ENCODE results near the gene RBM27.

RBM27 gene

GRCh38 chr5:146221234-146221633 is 17.8 kb downstream of the RBM27 start:
- no peak overlapping the region for H3K27ac ChIP-seq (ENCODE audit: low read depth in 2 of 2, low read length in 2 of 2)
- H3K27me3 ChIP-seq (ENCODE audit: control insufficient read depth in 2 of 2, insufficient read depth in 2 of 2, low read length in 2 of 2), result no peaks in the 10 kb centered on the region
- no peaks in the 10 kb centered on the region for H3K9me3 ChIP-seq (ENCODE audit: control insufficient read depth in 2 of 2, low read length in 2 of 2)
- no peak overlapping the region for H3K4me3 ChIP-seq (ENCODE audit: low read length in 2 of 2)
- no peaks in the 10 kb centered on the region for H3K4me1 ChIP-seq (ENCODE audit: control insufficient read depth in 2 of 2, insufficient read depth in 2 of 2, low read length in 2 of 2)
- H3K36me3 ChIP-seq (ENCODE audit: control insufficient read depth in 2 of 2, insufficient read depth in 2 of 2, low read length in 2 of 2), result peaks cover 12 to 24% of the 10 kb centered on the region in 2 donors
- no peak overlapping the region for H3K9ac ChIP-seq (ENCODE audit: low read depth in 1 of 2, low read length in 2 of 2)

GRCh38 chr5:146222005-146222404 is 18.6 kb downstream of the RBM27 start:
- Histone ChIP-seq H3K4me1 (ENCODE audit: control insufficient read depth in 2 of 2, insufficient read depth in 2 of 2, low read length in 2 of 2) (no peaks in the 10 kb centered on the region), H3K9ac (ENCODE audit: low read depth in 1 of 2, low read length in 2 of 2) (no peak overlapping the region), H3K36me3 (ENCODE audit: control insufficient read depth in 2 of 2, insufficient read depth in 2 of 2, low read length in 2 of 2) (peaks cover 13 to 30% of the 10 kb centered on the region in 2 donors), H3K27me3 (ENCODE audit: control insufficient read depth in 2 of 2, insufficient read depth in 2 of 2, low read length in 2 of 2) (no peaks in the 10 kb centered on the region), H3K9me3 (ENCODE audit: control insufficient read depth in 2 of 2, low read length in 2 of 2) (no peaks in the 10 kb centered on the region), H3K4me3 (ENCODE audit: low read length in 2 of 2) (no peak overlapping the region), H3K27ac (ENCODE audit: low read depth in 2 of 2, low read length in 2 of 2) (no peak overlapping the region)

- no peak overlapping the region for H3K27ac ChIP-seq (ENCODE audit: low read depth in 2 of 2, low read length in 2 of 2)
- H3K4me3 ChIP-seq (ENCODE audit: low read length in 2 of 2), result no peak overlapping the region
- H3K9me3 ChIP-seq (ENCODE audit: control insufficient read depth in 2 of 2, low read length in 2 of 2), result no peaks in the 10 kb centered on the region
- H3K9ac ChIP-seq (ENCODE audit: low read depth in 1 of 2, low read length in 2 of 2), result no peak overlapping the region
- no peaks in the 10 kb centered on the region for H3K27me3 ChIP-seq (ENCODE audit: control insufficient read depth in 2 of 2, insufficient read depth in 2 of 2, low read length in 2 of 2)
- H3K36me3 ChIP-seq (ENCODE audit: control insufficient read depth in 2 of 2, insufficient read depth in 2 of 2, low read length in 2 of 2), result peaks cover 16 to 33% of the 10 kb centered on the region in 2 donors
- H3K4me1 ChIP-seq (ENCODE audit: control insufficient read depth in 2 of 2, insufficient read depth in 2 of 2, low read length in 2 of 2), result no peaks in the 10 kb centered on the region
Measured at GRCh38 chr5:146223179-146223578, 19.8 kb downstream of the RBM27 start.

GRCh38 chr5:146229222-146229621 is 25.8 kb downstream of the RBM27 start:
- H3K4me1 ChIP-seq (ENCODE audit: control insufficient read depth in 2 of 2, insufficient read depth in 2 of 2, low read length in 2 of 2), result no peaks in the 10 kb centered on the region
- H3K36me3 ChIP-seq (ENCODE audit: control insufficient read depth in 2 of 2, insufficient read depth in 2 of 2, low read length in 2 of 2), result peaks cover 23 to 50% of the 10 kb centered on the region in 2 donors
- H3K27me3 ChIP-seq (ENCODE audit: control insufficient read depth in 2 of 2, insufficient read depth in 2 of 2, low read length in 2 of 2), result no peaks in the 10 kb centered on the region
- no peaks in the 10 kb centered on the region for H3K9me3 ChIP-seq (ENCODE audit: control insufficient read depth in 2 of 2, low read length in 2 of 2)
- H3K4me3 ChIP-seq (ENCODE audit: low read length in 2 of 2), result no peak overlapping the region
- no peak overlapping the region for H3K27ac ChIP-seq (ENCODE audit: low read depth in 2 of 2, low read length in 2 of 2)
- H3K9ac ChIP-seq (ENCODE audit: low read depth in 1 of 2, low read length in 2 of 2), result no peak overlapping the region

- Histone ChIP-seq H3K36me3 (ENCODE audit: control insufficient read depth in 2 of 2, insufficient read depth in 2 of 2, low read length in 2 of 2) (peaks cover 28 to 38% of the 10 kb centered on the region in 2 donors), H3K27ac (ENCODE audit: low read depth in 2 of 2, low read length in 2 of 2) (no peak overlapping the region)
Measured at GRCh38 chr5:146232223-146232622, 28.8 kb downstream of the RBM27 start.

GRCh38 chr5:146233441-146233840 is 30.0 kb downstream of the RBM27 start:
- Histone ChIP-seq H3K27ac (ENCODE audit: low read depth in 2 of 2, low read length in 2 of 2) (no peak overlapping the region), H3K4me1 (ENCODE audit: control insufficient read depth in 2 of 2, insufficient read depth in 2 of 2, low read length in 2 of 2) (no peaks in the 10 kb centered on the region), H3K4me3 (ENCODE audit: low read length in 2 of 2) (no peak overlapping the region), H3K9me3 (ENCODE audit: control insufficient read depth in 2 of 2, low read length in 2 of 2) (no peaks in the 10 kb centered on the region), H3K9ac (ENCODE audit: low read depth in 1 of 2, low read length in 2 of 2) (no peak overlapping the region), H3K36me3 (ENCODE audit: control insufficient read depth in 2 of 2, insufficient read depth in 2 of 2, low read length in 2 of 2) (peaks cover 31 to 38% of the 10 kb centered on the region in 2 donors), H3K27me3 (ENCODE audit: control insufficient read depth in 2 of 2, insufficient read depth in 2 of 2, low read length in 2 of 2) (no peaks in the 10 kb centered on the region)

More at GRCh38 chr5:146232223-146232622, 28.8 kb downstream of the RBM27 start:
- H3K9me3 ChIP-seq (ENCODE audit: control insufficient read depth in 2 of 2, low read length in 2 of 2), result no peaks in the 10 kb centered on the region
- H3K27me3 ChIP-seq (ENCODE audit: control insufficient read depth in 2 of 2, insufficient read depth in 2 of 2, low read length in 2 of 2), result no peaks in the 10 kb centered on the region
- H3K4me1 ChIP-seq (ENCODE audit: control insufficient read depth in 2 of 2, insufficient read depth in 2 of 2, low read length in 2 of 2), result no peaks in the 10 kb centered on the region
- H3K9ac ChIP-seq (ENCODE audit: low read depth in 1 of 2, low read length in 2 of 2), result no peak overlapping the region
- no peak overlapping the region for H3K4me3 ChIP-seq (ENCODE audit: low read length in 2 of 2)

GRCh38 chr5:146238973-146239372 is 35.6 kb downstream of the RBM27 start:
- peaks cover 13 to 18% of the 10 kb centered on the region in 2 donors for H3K36me3 ChIP-seq (ENCODE audit: control insufficient read depth in 2 of 2, insufficient read depth in 2 of 2, low read length in 2 of 2)
- no peak overlapping the region for H3K4me3 ChIP-seq (ENCODE audit: low read length in 2 of 2)
- no peak overlapping the region for H3K9ac ChIP-seq (ENCODE audit: low read depth in 1 of 2, low read length in 2 of 2)
- H3K4me1 ChIP-seq (ENCODE audit: control insufficient read depth in 2 of 2, insufficient read depth in 2 of 2, low read length in 2 of 2), result no peaks in the 10 kb centered on the region
- H3K9me3 ChIP-seq (ENCODE audit: control insufficient read depth in 2 of 2, low read length in 2 of 2), result no peaks in the 10 kb centered on the region
- H3K27me3 ChIP-seq (ENCODE audit: control insufficient read depth in 2 of 2, insufficient read depth in 2 of 2, low read length in 2 of 2), result no peaks in the 10 kb centered on the region
- no peak overlapping the region for H3K27ac ChIP-seq (ENCODE audit: low read depth in 2 of 2, low read length in 2 of 2)

GRCh38 chr5:146240951-146241350 is 37.5 kb downstream of the RBM27 start:
- Histone ChIP-seq H3K27ac (ENCODE audit: low read depth in 2 of 2, low read length in 2 of 2) (no peak overlapping the region), H3K4me1 (ENCODE audit: control insufficient read depth in 2 of 2, insufficient read depth in 2 of 2, low read length in 2 of 2) (no peaks in the 10 kb centered on the region), H3K4me3 (ENCODE audit: low read length in 2 of 2) (no peak overlapping the region), H3K9ac (ENCODE audit: low read depth in 1 of 2, low read length in 2 of 2) (no peak overlapping the region), H3K27me3 (ENCODE audit: control insufficient read depth in 2 of 2, insufficient read depth in 2 of 2, low read length in 2 of 2) (no peaks in the 10 kb centered on the region), H3K36me3 (ENCODE audit: control insufficient read depth in 2 of 2, insufficient read depth in 2 of 2, low read length in 2 of 2) (peaks cover 22 to 28% of the 10 kb centered on the region in 2 donors), H3K9me3 (ENCODE audit: control insufficient read depth in 2 of 2, low read length in 2 of 2) (no peaks in the 10 kb centered on the region)

- no peaks in the 10 kb centered on the region for H3K9me3 ChIP-seq (ENCODE audit: control insufficient read depth in 2 of 2, low read length in 2 of 2)
- H3K4me1 ChIP-seq (ENCODE audit: control insufficient read depth in 2 of 2, insufficient read depth in 2 of 2, low read length in 2 of 2), result no peaks in the 10 kb centered on the region
- H3K9ac ChIP-seq (ENCODE audit: low read depth in 1 of 2, low read length in 2 of 2), result no peak overlapping the region
- H3K4me3 ChIP-seq (ENCODE audit: low read length in 2 of 2), result no peak overlapping the region
- H3K36me3 ChIP-seq (ENCODE audit: control insufficient read depth in 2 of 2, insufficient read depth in 2 of 2, low read length in 2 of 2), result peaks cover 17 to 24% of the 10 kb centered on the region in 2 donors
- H3K27me3 ChIP-seq (ENCODE audit: control insufficient read depth in 2 of 2, insufficient read depth in 2 of 2, low read length in 2 of 2), result no peaks in the 10 kb centered on the region
- H3K27ac ChIP-seq (ENCODE audit: low read depth in 2 of 2, low read length in 2 of 2), result no peak overlapping the region
Measured at GRCh38 chr5:146243247-146243646, 39.8 kb downstream of the RBM27 start.

- Histone ChIP-seq H3K27me3 (ENCODE audit: control insufficient read depth in 2 of 2, insufficient read depth in 2 of 2, low read length in 2 of 2) (no peaks in the 10 kb centered on the region), H3K4me3 (ENCODE audit: low read length in 2 of 2) (no peak overlapping the region), H3K27ac (ENCODE audit: low read depth in 2 of 2, low read length in 2 of 2) (no peak overlapping the region), H3K9ac (ENCODE audit: low read depth in 1 of 2, low read length in 2 of 2) (no peak overlapping the region), H3K36me3 (ENCODE audit: control insufficient read depth in 2 of 2, insufficient read depth in 2 of 2, low read length in 2 of 2) (peaks cover 27 to 29% of the 10 kb centered on the region in 2 donors), H3K9me3 (ENCODE audit: control insufficient read depth in 2 of 2, low read length in 2 of 2) (no peaks in the 10 kb centered on the region), H3K4me1 (ENCODE audit: control insufficient read depth in 2 of 2, insufficient read depth in 2 of 2, low read length in 2 of 2) (no peaks in the 10 kb centered on the region)
Measured at GRCh38 chr5:146248561-146248960, 45.2 kb downstream of the RBM27 start.

GRCh38 chr5:146249801-146250200 is 46.4 kb downstream of the RBM27 start:
- no peaks in the 10 kb centered on the region for H3K27me3 ChIP-seq (ENCODE audit: control insufficient read depth in 2 of 2, insufficient read depth in 2 of 2, low read length in 2 of 2)
- no peaks in the 10 kb centered on the region for H3K9me3 ChIP-seq (ENCODE audit: control insufficient read depth in 2 of 2, low read length in 2 of 2)
- H3K9ac ChIP-seq (ENCODE audit: low read depth in 1 of 2, low read length in 2 of 2), result no peak overlapping the region
- no peak overlapping the region for H3K27ac ChIP-seq (ENCODE audit: low read depth in 2 of 2, low read length in 2 of 2)
- H3K4me3 ChIP-seq (ENCODE audit: low read length in 2 of 2), result no peak overlapping the region
- H3K36me3 ChIP-seq (ENCODE audit: control insufficient read depth in 2 of 2, insufficient read depth in 2 of 2, low read length in 2 of 2), result peaks cover 29 to 36% of the 10 kb centered on the region in 2 donors
- H3K4me1 ChIP-seq (ENCODE audit: control insufficient read depth in 2 of 2, insufficient read depth in 2 of 2, low read length in 2 of 2), result no peaks in the 10 kb centered on the region
